Fibroblast of skin of right biceps (primary cell): ENCODE results near the gene TMEM154.
A peak's percentile ranks its signal among the peaks of the same experiment; 100 is the strongest.

Experiments
- DNase-seq: peaks from one replicate; pipeline ENCODE4 v3.0.0-alpha.2; 2013

Gene TMEM154

DNA sequence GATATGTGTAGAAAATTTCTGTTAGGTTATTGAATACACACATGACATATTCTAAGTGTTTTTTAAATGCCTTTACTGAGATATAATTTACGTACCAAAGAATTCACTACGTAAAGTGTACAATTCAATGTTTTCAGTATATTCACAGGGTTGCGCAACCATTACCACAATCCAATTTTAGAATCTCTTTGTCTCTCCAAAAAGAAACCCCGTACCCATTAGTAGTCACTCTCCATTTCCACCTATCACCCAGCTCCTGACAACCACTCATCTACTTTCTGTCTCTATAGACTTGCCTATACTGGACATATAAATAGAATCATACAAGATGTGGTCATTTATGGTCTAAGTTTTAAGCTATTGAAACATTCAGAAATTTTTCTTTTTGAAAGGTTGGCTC is 90.9 kb downstream of the TMEM154 start:
- no peak for DNase-seq

DNA sequence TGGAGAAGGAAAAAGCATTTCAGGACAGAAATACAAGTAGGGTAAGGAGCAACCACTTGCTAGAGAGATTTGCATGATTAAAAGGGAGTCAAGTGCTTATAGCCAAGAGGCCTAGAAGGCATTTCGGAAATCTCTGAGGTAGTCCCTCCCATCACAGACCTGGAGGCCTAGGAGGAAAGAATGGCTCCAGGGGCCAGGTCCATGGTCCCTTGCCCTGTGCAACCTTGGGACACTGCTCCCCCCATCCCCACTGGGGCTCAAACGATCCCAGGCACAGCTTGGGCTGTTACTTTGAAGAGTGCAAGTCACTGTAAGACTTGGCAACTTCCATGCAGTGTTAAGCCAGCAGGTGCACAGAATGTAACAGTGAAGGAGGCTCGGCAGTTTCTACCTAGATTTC is 92.7 kb downstream of the TMEM154 start:
- DNase-seq, result no peak

DNA sequence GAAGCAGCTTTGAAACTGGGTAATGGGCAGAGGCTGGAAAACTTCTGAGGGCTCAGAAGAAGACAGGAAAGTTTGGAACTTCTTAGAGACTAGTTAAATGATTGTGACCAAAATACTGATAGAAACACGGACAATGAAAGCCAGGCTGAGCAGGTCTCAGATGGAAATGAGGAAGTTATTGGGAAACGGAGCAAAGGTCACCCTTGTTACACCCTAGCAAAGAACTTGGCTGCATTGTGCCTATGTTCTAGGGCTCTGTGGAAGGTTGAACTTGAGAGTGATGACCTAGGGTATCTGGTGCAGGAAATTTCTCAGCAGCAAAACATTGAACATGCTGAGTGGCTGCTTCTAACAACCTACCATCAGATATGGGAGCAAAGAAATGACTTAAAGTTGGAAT is 93.1 kb downstream of the TMEM154 start:
- DNase-seq, result no peak

DNA sequence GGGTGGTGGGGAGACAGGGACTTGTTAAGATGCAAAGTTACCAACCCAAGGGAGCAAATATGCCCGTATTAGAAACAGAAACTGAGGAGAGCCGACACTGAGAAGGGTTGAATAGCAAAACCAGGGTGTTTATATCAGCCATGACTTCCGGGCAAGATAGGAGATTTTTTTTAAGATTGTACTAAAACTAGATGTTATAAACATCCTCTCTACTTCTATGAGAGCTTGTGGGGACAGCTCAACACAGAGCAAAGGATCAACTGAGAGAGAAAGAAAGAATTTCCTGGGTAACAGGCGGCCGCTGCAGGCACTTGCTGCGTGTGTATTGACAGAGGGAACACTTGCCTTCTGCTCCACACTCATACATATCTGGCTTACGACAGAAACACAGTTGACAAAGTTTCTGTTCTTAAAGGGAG is 94.8 kb downstream of the TMEM154 start:
- DNase-seq, result no peak

DNA sequence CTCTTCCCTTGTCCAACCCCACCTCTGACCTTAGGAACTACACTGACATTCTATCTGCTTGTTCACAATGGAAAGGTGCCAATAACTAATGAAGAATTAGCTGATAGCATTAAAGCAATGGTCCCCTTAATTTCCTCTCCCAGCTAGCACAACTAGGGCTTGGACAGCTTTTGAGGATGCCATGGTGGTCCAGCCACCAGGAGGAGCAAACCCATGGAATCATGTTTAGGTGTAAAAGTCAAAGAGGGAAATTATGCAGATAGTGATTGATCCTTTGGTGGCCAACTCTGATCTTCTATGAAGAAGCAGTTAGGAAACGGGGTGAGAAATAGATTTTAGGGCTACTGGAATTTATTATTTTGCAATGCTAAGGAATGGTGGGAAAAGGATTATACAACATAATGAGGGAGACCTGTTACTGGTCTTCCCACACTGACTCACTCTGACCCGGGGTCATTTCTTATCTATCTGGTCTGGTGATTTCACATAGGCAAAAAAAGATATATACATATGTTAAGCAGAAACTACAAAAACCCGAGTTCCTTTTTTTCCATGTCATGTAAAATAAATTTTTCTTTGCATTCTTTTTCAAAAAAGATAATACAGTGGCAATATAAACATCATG is 98.1 kb downstream of the TMEM154 start:
- no peak for DNase-seq

DNA sequence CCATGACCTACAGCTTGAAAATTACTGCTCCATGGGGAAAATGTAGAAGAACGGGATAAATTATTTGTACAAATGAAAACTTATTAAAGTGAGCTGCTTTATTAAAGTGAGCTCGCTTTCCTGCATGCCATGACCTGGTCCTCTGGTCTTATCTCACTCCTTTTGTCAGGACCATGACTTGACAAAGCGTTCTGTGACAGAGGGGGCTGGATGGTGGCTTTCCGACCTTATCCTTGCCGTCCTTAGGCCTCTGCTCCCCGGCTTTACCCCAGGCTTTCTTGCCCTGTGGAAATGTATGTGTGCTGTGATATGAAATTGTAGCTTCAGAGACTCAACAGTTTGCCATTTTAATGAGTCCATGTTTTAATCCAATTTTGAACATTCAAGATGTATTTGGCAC is 99.9 kb downstream of the TMEM154 start:
- no peak for DNase-seq

DNA sequence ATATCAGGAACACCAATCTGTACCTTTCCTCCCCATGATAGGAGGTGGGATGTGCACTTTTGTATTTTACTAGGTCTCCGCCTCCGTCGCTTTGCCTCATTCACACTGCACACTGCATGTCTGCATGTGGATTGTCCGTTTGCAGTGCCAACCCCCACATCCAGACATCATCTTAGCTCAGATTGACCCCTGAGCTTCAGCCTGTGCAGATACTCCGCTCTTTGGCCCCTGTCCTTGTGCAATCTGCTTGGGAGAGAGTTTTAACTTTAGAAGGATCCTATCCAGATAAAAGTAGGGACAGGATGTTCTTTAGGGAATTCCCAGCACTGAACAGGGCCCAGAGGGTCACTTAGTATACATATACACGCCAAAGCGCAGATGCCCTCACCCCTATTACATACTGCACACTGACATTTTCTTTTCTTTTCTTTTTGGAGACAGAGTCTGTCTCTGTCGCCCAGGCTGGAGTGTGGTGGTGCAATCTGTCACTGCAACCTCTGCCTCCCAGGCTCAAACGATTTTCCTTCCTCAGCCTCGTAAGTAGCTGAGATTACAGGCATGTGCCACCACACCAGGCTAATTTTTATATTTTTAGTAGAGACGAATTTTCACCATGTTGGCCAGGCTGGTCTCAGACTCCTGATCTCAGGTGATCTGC is 100.6 kb downstream of the TMEM154 start:
- no peak for DNase-seq

DNA sequence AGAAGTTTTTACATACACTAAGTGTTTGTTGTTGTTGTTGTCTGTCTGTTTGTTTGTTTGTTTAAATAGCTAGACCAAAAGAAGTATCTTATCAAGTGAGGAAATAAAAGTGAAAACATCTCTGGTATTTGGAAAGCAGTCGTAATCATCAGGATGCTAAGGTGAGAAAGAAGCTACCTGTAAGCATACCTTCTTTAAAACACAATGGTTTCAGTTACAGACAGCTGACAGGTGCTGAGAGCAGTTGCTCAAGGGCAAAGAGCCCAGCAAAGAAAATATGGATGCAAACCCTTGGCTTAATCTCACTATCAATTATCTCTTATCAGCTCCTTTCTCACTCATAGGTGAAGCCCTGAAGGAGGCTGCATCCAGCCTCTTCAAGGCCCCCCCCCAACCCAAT is 101.1 kb downstream of the TMEM154 start:
- DNase-seq, result no peak

DNA sequence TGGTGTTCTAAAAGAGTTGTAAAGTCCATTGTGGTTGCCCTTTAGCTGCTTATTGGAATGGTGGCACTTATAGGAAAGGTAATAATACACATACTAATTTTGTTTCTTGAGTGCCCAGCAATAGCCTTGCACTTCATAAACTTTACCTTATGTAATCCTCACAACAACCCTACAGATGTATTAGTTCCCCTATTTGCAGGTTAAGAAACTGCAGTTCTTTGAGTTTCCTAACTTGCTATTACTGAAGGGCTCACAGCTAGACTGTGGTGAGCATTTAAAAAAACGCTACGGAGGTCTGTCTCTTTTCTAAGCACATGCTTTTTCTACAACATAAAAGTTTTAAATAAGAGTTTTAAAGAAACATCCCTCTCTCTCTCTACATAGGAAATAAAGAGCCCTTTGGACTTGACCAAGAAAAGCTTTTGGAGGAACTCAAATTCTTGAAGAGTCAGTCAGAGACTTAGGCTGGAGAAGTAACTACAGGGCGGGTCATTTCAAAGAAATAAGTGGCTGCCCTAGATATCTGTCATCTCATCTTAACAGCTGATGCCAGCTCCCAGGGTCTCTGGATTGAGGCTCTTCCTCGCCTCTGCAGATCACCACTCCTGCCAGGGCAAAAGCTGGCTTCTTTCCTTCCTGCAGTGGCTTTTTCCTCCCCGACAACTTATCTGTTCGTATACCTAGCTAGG is 101.9 kb downstream of the TMEM154 start:
- DNase-seq, result no peak

DNA sequence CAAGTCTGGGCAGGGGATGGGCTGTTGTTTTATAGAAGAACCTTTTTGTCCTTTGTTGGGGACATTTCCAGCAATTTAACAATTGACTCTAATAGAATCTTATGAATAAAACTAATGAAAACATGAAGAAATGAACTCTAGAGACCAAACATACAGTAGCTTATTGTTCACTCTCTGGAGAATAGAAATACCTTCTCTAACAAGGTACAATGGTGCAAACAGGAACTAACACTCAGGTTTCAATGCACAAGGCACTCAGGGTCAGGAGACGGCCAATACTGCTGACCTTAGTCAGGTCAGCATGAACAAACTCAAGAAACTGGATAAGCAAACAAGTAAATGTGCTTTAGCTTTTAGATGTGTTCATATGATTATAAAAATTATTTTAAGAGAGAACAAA is 104.3 kb downstream of the TMEM154 start:
- DNase-seq, result no peak

DNA sequence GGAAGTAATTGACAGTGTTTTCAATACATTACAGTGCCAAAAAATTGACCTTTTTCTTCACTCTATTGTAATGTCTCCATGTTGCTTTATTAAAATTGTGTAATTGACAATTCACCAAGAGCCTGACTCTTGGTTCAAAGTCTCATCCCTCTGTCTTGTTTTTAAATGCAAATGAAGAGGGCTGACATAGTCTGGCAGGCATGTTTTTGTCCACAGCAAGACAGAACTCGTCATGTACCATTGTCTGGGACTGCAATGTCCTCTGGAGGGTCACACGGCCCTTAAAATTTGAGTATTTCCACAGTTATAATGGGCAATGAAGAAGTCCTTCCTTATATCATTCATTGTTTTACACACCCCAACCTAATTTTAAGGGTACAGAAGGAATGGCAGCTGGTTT is 105.9 kb downstream of the TMEM154 start:
- DNase-seq, result no peak

DNA sequence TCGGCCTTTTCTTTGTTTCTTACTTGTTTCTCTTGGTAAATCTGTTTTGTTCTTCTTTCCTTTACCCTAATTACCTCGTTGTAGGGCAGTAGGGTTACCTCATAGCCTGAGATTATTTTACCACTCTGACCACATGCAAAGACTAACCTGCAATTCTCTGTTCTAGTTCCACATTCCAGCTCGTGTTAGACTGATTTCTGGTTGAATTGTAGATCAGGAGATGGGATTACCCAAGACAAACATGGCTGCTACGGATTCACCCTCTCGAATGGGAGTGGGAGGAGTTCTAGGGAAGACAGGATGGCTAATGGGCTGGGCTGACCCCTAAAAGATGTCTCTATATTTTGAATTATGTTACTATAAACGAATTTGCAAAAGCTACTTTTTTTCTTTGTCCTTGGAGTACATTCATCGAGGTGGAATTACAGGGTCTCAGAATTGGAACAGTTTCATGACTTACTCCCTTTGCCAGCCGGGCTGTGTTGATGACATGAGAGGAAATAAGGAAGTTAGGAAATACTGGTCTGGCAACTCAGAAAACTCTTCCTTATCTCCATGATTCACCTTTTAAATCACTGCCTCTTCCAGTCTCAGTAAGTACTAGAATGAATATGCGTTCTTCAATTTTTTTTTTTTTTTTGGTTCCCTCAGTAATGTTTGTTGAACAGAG is 107.2 kb downstream of the TMEM154 start:
- DNase-seq, result peak; percentile 54

DNA sequence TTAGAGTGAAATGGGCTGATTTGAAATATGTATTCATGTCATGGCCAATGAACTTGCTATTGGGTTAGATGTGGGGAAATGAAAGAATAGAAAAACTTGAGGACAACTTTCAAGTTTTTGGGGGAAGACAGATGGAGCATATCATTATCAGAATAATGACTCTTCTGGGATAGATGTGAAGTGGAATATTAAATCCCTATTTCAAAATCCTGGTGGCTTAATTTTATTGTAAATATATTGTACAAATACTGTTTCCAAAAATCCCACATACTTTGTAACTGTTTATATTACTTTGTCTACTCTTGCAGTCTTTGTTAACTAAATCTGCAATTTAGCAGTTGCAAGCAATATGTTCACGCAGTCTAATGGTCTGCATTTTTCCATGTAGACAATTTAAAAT is 108.0 kb downstream of the TMEM154 start:
- no peak for DNase-seq

DNA sequence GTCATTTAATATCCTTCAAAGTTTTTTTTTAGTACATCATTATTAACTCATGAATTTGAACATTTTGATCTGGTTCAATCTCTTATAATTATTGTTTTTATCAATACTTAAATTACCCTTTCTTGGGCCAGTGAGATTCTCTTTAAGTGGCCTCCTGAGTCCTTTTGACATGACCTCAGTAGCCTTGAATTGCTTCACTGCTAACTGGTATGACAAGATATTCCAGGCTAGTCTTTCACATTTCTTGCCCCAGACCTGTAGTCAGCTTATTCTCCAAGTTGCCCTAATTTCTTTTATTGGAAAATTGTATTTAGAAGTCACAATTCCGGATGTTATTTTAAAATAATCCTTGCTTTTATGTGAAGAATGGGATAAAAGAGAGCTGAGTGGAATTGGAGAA is 108.5 kb downstream of the TMEM154 start:
- no peak for DNase-seq
